ENCODE data around the gene LRRC3.

Gene LRRC3

DNA sequence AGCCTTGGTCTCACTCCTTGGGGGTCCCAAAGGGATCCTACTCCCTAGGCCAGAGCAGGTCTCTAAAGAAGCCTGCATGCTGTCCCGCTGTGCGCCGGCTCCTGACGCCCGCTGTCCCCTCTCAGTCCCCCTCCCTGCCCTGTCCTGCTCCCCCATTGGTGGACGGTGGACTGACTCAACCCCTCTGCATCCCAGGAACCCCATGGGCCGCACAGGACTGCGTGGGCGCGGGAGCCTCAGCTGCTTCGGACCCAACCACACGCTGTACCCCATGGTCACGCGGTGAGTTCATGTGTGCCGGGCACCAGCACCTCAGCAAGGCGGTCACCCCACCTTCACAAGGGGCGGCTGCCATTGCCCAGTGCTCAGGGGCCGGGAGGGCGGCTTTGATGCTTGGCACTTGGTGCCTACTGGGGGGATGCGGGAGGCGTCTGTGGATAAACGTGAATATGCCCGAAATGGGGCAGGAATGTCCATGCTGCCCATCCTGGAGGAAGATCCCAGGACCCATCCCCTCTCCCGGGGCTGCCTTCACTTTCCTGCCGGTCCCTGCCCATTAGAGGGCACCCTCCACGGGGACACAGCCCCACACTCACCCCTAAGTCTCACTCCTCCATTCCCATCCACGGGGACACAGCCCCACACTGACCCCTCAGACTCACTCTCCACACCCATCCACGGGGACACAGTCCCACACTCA is 20.2 kb upstream of the LRRC3 start:
- Histone ChIP-seq H3K9me2 (replicated peaks; ENCODE audit: insufficient read depth, low read length) (no peaks in the 10 kb centered on the region), H2AFZ (ENCODE audit: low read length) (no peak overlapping the region), H3K4me3 (ENCODE audit: low read length) (no peak overlapping the region), H3K79me2 (ENCODE audit: low read length) (no peaks in the 10 kb centered on the region), H3K4me2 (ENCODE audit: low read depth, low read length) (no peak overlapping the region), H4K20me1 (ENCODE audit: insufficient read depth, low read length) (no peaks in the 10 kb centered on the region), H3K4me1 (ENCODE audit: low read length) (no peaks in the 10 kb centered on the region), H3K27me3 (replicated peaks; ENCODE audit: insufficient read depth, low read length) (peaks cover 92% of the 10 kb centered on the region), H3K9ac (ENCODE audit: low read length) (no peak overlapping the region), H3K36me3 (replicated peaks; ENCODE audit: insufficient read depth, low read length) (no peaks in the 10 kb centered on the region), H3F3A (ENCODE audit: insufficient read depth, low read length) (no peaks in the 10 kb centered on the region), H3K9me3 (replicated peaks; ENCODE audit: insufficient read depth, low read length) (no peaks in the 10 kb centered on the region; the same call in 1 of the 2 replicates), H3K27ac (ENCODE audit: low read length) (no peak overlapping the region)
- TF ChIP-seq EZH2phosphoT487 (IDR thresholded peaks at IDR 0.05; ENCODE audit: low read length) (no peak), EZH2 (optimal IDR thresholded peaks at IDR 0.05; ENCODE audit: low read depth, low read length) (no peak)
- TF ChIP-seq, protein P1, sequence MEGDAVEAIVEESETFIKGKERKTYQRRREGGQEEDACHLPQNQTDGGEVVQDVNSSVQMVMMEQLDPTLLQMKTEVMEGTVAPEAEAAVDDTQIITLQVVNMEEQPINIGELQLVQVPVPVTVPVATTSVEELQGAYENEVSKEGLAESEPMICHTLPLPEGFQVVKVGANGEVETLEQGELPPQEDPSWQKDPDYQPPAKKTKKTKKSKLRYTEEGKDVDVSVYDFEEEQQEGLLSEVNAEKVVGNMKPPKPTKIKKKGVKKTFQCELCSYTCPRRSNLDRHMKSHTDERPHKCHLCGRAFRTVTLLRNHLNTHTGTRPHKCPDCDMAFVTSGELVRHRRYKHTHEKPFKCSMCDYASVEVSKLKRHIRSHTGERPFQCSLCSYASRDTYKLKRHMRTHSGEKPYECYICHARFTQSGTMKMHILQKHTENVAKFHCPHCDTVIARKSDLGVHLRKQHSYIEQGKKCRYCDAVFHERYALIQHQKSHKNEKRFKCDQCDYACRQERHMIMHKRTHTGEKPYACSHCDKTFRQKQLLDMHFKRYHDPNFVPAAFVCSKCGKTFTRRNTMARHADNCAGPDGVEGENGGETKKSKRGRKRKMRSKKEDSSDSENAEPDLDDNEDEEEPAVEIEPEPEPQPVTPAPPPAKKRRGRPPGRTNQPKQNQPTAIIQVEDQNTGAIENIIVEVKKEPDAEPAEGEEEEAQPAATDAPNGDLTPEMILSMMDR (IDR thresholded peaks at IDR 0.05; ENCODE audit: low read length) = no peak
- DNase-seq = no peak

DNA sequence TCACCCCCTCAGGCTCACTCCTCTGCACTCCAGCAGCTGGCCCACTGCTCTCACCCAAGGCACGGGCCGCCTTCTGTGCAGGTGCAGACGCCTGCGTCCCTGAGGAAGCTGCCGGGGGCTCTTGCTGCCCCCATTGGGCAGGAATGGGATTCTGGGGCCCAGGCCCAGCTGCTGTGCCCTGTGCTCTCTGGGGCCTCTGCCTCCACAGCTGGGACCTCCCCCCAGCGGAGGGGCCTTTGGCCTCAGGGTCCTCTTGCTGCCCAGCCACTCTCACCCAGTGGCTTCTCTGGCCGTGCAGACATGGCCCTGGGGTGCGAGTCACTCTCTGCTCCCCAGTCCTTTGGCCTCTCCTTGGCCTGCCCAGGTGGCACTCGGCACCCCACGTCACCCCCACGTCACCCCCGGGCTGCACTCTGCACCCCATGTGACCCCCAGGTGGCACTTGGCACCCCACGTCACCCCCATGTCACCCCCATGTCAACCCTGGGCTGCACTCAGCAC is 19.1 kb upstream of the LRRC3 start:
- DNase-seq = no peak
- H3K79me2 ChIP-seq (ENCODE audit: low read length) = no peaks in the 10 kb centered on the region
- H3K4me3 ChIP-seq (ENCODE audit: low read length) = no peak overlapping the region
- H2AFZ ChIP-seq (ENCODE audit: low read length) = no peak overlapping the region
- peaks cover 97% of the 10 kb centered on the region for H3K27me3 ChIP-seq (replicated peaks; ENCODE audit: insufficient read depth, low read length)
- H3K9ac ChIP-seq (ENCODE audit: low read length) = no peak overlapping the region
- H4K20me1 ChIP-seq (ENCODE audit: insufficient read depth, low read length) = no peaks in the 10 kb centered on the region
- H3F3A ChIP-seq (ENCODE audit: insufficient read depth, low read length) = no peaks in the 10 kb centered on the region
- H3K27ac ChIP-seq (ENCODE audit: low read length) = no peak overlapping the region
- H3K9me3 ChIP-seq (replicated peaks; ENCODE audit: insufficient read depth, low read length) = no peaks in the 10 kb centered on the region
- TF ChIP-seq EZH2 (optimal IDR thresholded peaks at IDR 0.05; ENCODE audit: low read depth, low read length) (no peak), EZH2phosphoT487 (IDR thresholded peaks at IDR 0.05; ENCODE audit: low read length) (no peak)
- TF ChIP-seq, protein P1 (IDR thresholded peaks at IDR 0.05; ENCODE audit: low read length) = no peak
- H3K9me2 ChIP-seq (replicated peaks; ENCODE audit: insufficient read depth, low read length) = no peaks in the 10 kb centered on the region
- no peaks in the 10 kb centered on the region for H3K4me1 ChIP-seq (ENCODE audit: low read length)
- H3K4me2 ChIP-seq (ENCODE audit: low read depth, low read length) = no peak overlapping the region
- no peaks in the 10 kb centered on the region for H3K36me3 ChIP-seq (replicated peaks; ENCODE audit: insufficient read depth, low read length)

DNA sequence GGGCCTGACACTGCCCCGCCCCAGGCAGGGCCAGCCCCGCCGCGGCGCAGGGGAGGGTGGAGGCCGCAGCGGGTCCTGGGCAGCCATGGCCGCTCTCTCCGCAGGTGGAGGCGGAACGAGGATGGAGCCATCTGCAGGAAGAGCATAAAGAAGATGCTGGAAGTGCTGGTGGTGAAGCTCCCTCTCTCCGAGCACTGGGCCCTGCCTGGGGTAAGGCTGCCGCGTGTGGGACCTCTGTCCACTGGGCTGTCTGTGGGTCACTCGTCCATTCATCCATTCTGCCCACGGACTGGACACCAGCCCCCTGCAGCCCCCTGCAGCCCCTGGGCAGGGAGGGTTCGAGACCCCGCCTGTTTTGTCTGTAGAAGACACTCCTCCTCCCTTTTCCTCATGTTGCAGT is 18.4 kb upstream of the LRRC3 start:
- Histone ChIP-seq H3K9me3 (replicated peaks; ENCODE audit: insufficient read depth, low read length) (no peaks in the 10 kb centered on the region), H3K36me3 (replicated peaks; ENCODE audit: insufficient read depth, low read length) (no peaks in the 10 kb centered on the region), H3K4me1 (ENCODE audit: low read length) (no peaks in the 10 kb centered on the region), H2AFZ (ENCODE audit: low read length) (no peak overlapping the region), H3K9ac (ENCODE audit: low read length) (no peak overlapping the region), H3K27ac (ENCODE audit: low read length) (no peak overlapping the region), H3K4me3 (ENCODE audit: low read length) (no peak overlapping the region), H3F3A (ENCODE audit: insufficient read depth, low read length) (no peaks in the 10 kb centered on the region), H3K9me2 (replicated peaks; ENCODE audit: insufficient read depth, low read length) (no peaks in the 10 kb centered on the region), H4K20me1 (ENCODE audit: insufficient read depth, low read length) (no peaks in the 10 kb centered on the region), H3K27me3 (replicated peaks; ENCODE audit: insufficient read depth, low read length) (peaks cover 97% of the 10 kb centered on the region), H3K4me2 (ENCODE audit: low read depth, low read length) (no peak overlapping the region), H3K79me2 (ENCODE audit: low read length) (no peaks in the 10 kb centered on the region)
- TF ChIP-seq EZH2phosphoT487 (IDR thresholded peaks at IDR 0.05; ENCODE audit: low read length) (no peak), EZH2 (optimal IDR thresholded peaks at IDR 0.05; ENCODE audit: low read depth, low read length) (no peak)
- TF ChIP-seq, protein P1 (IDR thresholded peaks at IDR 0.05; ENCODE audit: low read length) = no peak
- DNase-seq = no peak

Data from MM.1S (cell line).